Osteocyte (in vitro differentiated cells): Measurements from ENCODE around the gene UGT1A3. TPM values are rescaled to one million over a fixed set of nuclear protein-coding genes. Genes with fewer than 3 reads are reported as not detected.

ENCODE experiments used
- DNase-seq: peaks from one replicate; pipeline ENCODE4 v3.0.0; 2021; ENCODE audit warnings: mixed read lengths; ENCODE audit not compliant: unreplicated experiment; ENCODE audit errors: extremely low spot score
- H3K27ac Mint-ChIP-seq: one replicate; pipeline ENCODE4 v1.8.0; 2021; ENCODE audit warnings: mild to moderate bottlenecking, mixed read lengths; ENCODE audit not compliant: unreplicated experiment
- H3K27me3 Mint-ChIP-seq: one replicate; pipeline ENCODE4 v1.8.0; 2021; ENCODE audit warnings: mixed read lengths; ENCODE audit not compliant: unreplicated experiment
- H3K36me3 Mint-ChIP-seq: one replicate; pipeline ENCODE4 v1.8.0; 2021; ENCODE audit warnings: mixed read lengths; ENCODE audit not compliant: unreplicated experiment
- H3K4me1 Mint-ChIP-seq: one replicate; pipeline ENCODE4 v1.8.0; 2021; ENCODE audit warnings: mixed read lengths; ENCODE audit not compliant: unreplicated experiment
- H3K4me3 Mint-ChIP-seq: one replicate; pipeline ENCODE4 v1.8.0; 2021; ENCODE audit warnings: mild to moderate bottlenecking, moderate library complexity, mixed read lengths; ENCODE audit not compliant: unreplicated experiment
- H3K9me3 Mint-ChIP-seq: one replicate; pipeline ENCODE4 v1.8.0; 2021; ENCODE audit warnings: mixed read lengths; ENCODE audit not compliant: unreplicated experiment
- total RNA-seq: library from RNA; stranded (reverse); gene quantifications from 2 replicates; pipeline ENCODE4 v1.2.1, GENCODE V29; 2021
- TF ChIP-seq, protein P1 (sequence below): fragments of 200-600 bp; sonication (generic); IDR thresholded peaks from 2 replicates; pipeline ENCODE4 v1.5.0; 2021; ENCODE audit warnings: antibody characterized with exemption, mild to moderate bottlenecking, moderate library complexity

UGT1A3 gene
- total RNA-seq, 1 donor from 2014 or later: not detected

DNA sequence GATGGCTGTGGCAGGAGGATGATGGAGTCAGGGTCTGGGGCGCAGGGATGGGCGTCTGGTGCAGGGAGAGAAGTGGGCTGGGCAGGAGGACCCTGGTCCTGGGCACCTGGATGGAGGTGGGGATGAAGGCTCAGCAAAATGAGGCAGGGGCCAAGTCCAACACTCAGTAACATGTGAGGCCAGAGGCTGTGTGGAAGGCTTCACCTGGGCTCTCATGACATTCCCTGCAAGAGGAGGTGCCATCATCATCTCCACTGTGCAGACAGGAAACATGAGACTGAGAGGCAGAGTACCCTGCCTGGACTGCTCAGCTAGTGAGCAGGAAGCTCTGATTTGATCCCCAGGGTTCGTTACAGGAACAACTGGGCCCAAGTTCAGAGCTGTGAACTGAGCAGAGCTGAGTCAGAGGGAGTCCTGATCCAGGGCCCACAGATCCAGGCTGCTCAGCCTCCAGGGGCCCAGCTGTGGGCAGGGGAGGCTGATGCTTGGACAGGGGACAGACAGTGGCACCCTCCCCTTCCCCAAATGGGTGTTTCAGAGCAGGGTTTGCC lies 88.6 kb downstream of the UGT1A3 start:
- Mint-ChIP-seq H3K4me3 (no peak overlapping the region), H3K4me1 (peaks cover 21% of the 10 kb centered on the region), H3K9me3 (no peaks in the 10 kb centered on the region), H3K27me3 (peaks cover 9% of the 10 kb centered on the region), H3K36me3 (no peaks in the 10 kb centered on the region), H3K27ac (peak overlapping the region; percentile 54)
- TF ChIP-seq, protein P1, sequence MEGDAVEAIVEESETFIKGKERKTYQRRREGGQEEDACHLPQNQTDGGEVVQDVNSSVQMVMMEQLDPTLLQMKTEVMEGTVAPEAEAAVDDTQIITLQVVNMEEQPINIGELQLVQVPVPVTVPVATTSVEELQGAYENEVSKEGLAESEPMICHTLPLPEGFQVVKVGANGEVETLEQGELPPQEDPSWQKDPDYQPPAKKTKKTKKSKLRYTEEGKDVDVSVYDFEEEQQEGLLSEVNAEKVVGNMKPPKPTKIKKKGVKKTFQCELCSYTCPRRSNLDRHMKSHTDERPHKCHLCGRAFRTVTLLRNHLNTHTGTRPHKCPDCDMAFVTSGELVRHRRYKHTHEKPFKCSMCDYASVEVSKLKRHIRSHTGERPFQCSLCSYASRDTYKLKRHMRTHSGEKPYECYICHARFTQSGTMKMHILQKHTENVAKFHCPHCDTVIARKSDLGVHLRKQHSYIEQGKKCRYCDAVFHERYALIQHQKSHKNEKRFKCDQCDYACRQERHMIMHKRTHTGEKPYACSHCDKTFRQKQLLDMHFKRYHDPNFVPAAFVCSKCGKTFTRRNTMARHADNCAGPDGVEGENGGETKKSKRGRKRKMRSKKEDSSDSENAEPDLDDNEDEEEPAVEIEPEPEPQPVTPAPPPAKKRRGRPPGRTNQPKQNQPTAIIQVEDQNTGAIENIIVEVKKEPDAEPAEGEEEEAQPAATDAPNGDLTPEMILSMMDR: no peak
- no peak for DNase-seq

DNA sequence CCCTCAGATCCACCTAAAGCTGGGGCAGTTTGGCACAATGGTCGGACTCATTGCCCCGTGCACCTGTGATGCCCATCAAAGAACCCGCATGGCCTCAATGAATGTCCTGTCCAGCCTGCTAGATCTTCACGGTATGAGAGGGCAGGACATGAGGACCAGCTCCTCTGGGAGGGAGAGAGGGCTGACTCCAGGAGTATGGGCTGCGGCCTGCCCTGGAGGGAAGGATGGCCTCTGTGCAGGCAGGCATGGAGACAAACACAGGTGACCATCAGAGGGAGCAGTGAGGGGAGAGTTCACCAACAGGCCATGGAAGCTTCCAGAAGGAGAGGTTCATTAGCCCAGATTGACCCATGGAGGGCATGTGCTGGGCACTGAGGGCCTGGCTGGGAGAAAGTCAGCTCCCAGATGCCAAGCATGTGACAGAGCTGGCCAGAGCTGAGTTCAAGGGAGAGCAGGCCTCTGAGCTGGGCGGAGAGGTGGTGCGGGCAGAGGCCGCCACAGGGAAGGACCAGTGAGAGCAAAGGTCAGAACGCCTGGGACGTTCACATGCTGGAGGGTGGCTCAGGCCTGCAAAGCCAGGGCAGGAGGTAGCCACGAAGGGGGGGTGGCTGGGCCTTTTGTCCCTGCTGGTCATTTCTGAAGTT lies 89.3 kb downstream of the UGT1A3 start:
- H3K36me3 Mint-ChIP-seq: no peaks in the 10 kb centered on the region
- no peak overlapping the region for H3K4me3 Mint-ChIP-seq
- H3K27ac Mint-ChIP-seq: no peak overlapping the region
- H3K4me1 Mint-ChIP-seq: peaks cover 19% of the 10 kb centered on the region
- no peaks in the 10 kb centered on the region for H3K9me3 Mint-ChIP-seq
- DNase-seq: no peak
- TF ChIP-seq, protein P1: no peak
- H3K27me3 Mint-ChIP-seq: peaks cover 4% of the 10 kb centered on the region

DNA sequence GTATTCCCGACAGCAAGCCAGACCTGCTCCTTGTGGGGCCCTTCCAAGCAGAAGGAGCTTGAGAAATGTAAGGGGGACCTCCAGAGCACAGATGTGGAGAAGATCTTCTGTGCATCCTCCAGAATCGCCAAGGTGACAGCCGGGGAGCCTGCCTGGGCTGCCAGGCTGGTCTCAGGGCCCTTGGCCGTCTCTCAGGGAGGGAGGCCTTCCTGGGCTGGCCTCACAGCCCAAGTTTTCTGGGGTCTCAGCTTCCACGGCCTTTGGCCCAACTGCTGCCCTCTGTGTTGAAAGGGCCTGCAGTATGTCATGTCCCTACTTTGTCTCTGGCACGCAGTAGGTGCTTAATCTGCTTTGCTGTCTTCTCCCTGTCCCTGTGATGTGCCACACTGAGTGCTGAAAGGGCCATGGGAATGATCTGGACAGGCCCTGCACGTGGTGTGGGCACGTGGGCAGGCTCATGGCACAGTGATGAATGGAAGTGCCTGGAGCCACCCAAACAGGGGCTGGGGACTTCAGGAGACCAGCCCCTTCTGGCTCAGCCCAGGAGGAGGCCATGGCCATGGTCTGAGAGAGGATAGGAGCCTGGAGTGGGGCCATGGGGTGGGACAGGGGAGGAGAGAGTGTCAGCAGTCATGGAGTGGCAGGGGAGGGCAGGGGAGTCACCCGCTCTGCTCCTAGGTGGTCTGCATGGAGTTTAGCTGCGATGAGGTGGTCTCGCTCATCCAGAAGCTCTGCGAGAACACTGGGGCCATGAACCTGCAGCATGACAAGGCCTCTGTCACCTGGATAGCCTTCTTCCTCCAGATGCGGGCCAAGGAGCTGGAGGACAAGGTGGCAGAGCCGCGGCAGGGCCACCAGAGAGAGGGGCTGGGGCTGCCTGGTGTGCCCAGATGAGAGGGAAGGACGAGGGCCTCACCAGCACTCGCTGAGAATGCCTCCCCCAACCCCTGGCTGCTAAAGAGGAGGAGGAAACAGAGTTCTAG lies 90.1 kb downstream of the UGT1A3 start:
- H3K4me3 Mint-ChIP-seq: no peak overlapping the region
- TF ChIP-seq, protein P1: no peak
- no peaks in the 10 kb centered on the region for H3K9me3 Mint-ChIP-seq
- peaks cover 19% of the 10 kb centered on the region for H3K4me1 Mint-ChIP-seq
- peaks cover 4% of the 10 kb centered on the region for H3K27me3 Mint-ChIP-seq
- no peak for DNase-seq
- no peak overlapping the region for H3K27ac Mint-ChIP-seq
- H3K36me3 Mint-ChIP-seq: no peaks in the 10 kb centered on the region

DNA sequence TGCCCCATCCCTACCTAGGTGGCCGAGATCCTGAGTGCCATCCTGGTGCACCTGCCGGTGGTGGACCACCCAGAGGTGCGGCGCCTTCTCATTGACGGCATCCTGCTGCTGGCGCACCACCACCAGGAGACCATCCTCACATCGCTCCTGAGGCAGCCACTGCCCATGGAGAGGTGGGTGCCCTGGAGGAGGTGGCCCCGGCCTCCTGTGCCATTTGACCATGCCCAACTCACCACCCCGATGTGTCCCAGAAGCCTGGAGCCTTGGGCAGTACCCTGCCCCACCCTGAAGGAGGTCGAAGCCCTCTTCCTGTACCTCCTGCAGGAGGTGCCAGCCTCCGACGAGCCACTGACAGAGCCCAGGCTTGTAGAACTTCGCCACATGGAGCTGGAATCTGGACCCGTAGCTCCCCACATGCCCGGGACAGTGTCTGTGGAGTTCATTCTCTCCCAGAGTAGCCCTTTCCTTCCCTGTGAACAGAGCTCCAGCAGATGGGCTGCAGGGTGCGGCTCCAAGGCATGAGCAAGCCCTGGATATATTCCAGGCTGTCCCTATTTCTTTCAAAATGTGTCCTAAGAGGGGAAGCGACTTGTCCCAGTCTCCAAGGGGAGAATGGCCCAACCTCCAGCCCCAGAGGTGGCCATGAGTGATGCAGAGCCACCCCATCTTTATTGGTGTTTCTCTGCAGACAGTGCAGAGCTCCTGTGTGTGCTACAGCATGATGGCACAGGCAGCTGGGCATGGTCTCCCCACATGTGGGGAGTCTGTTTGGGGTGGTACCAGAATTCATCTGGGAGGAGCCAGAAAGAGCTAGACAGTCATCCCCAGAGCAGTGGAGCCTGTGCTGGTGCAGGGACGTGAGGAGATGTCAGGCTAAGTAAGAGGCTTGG lies 91.3 kb downstream of the UGT1A3 start:
- no peak for DNase-seq
- H3K4me3 Mint-ChIP-seq: no peak overlapping the region
- TF ChIP-seq, protein P1: no peak
- peaks cover 19% of the 10 kb centered on the region for H3K4me1 Mint-ChIP-seq
- no peaks in the 10 kb centered on the region for H3K36me3 Mint-ChIP-seq
- peaks cover 4% of the 10 kb centered on the region for H3K27me3 Mint-ChIP-seq
- H3K9me3 Mint-ChIP-seq: no peaks in the 10 kb centered on the region
- no peak overlapping the region for H3K27ac Mint-ChIP-seq
